ENCODE results near the gene RAET1G. TPM values are rescaled to one million over a fixed set of nuclear protein-coding genes. Genes with fewer than 3 reads are reported as not detected.
"Not testable (repeated sequence)": the region's sequence is repeated elsewhere in the genome, so short reads cannot be mapped to it uniquely, and the experiment has no call there.

Gene RAET1G
- total RNA-seq, 4 donors from 2014 or later = 1.4 TPM; not detected in 3

DNA sequence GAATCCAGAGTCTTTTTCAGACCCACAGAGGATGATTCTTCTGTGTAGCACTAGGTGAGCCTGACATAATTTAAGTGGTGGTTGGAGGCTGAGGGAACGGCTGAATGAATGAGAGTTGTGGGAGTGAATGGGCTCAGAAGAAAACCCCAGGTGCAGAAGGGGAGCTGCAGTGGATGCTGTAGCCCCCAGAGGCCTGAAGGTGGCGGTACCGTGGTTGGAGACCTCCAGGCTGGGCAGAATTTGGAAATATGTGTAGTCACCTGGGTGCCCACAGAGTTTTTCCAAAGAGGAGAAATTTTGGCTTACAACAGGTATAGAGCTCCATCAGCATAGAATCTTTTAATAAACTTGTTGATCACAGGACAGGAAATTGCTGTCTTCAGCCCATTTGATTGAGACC is 6.5 kb upstream of the RAET1G start:
- TF ChIP-seq, protein P1, sequence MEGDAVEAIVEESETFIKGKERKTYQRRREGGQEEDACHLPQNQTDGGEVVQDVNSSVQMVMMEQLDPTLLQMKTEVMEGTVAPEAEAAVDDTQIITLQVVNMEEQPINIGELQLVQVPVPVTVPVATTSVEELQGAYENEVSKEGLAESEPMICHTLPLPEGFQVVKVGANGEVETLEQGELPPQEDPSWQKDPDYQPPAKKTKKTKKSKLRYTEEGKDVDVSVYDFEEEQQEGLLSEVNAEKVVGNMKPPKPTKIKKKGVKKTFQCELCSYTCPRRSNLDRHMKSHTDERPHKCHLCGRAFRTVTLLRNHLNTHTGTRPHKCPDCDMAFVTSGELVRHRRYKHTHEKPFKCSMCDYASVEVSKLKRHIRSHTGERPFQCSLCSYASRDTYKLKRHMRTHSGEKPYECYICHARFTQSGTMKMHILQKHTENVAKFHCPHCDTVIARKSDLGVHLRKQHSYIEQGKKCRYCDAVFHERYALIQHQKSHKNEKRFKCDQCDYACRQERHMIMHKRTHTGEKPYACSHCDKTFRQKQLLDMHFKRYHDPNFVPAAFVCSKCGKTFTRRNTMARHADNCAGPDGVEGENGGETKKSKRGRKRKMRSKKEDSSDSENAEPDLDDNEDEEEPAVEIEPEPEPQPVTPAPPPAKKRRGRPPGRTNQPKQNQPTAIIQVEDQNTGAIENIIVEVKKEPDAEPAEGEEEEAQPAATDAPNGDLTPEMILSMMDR (IDR thresholded peaks at IDR 0.05) = no peak
- no peak for TF ChIP-seq POLR2A (IDR thresholded peaks at IDR 0.05)
- intact Hi-C loops (cut with DNase I; ENCODE audit: low total_unique reads) = loop anchor here (5.0 kb wide), 1 partner anchor 92 kb away; no protein-coding TSS in a partner anchor
- DNase-seq = no peak
- H3K9me3 ChIP-seq = no peaks in the 10 kb centered on the region
- no peak overlapping the region for H3K27ac ChIP-seq
- H3K27me3 ChIP-seq = peaks cover 0 to 14% of the 10 kb centered on the region in 2 donors
- H3K4me1 ChIP-seq = no peaks in the 10 kb centered on the region
- no peaks in the 10 kb centered on the region for H3K36me3 ChIP-seq
- H3K4me3 ChIP-seq = no peak overlapping the region

DNA sequence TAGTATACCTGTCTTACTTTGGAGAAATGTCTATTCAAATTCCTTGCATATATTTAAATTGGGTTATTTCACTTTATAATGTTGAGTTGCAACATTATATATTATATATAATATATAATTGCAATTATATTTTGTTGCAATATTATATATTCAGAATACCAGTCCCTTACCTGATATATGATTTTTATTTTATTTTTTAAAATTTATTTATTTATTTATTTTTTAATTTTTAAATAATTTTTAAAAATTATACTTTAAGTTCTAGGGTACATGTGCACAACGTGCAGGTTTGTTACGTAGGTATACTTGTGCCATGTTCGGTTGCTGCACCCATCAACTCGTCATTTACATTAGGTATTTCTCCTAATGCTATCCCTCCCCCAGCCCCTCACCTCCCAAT is 4.1 kb upstream of the RAET1G start:
- not testable (repeated sequence) for H3K9me3 ChIP-seq, H3K4me1 ChIP-seq, H3K27me3 ChIP-seq, H3K27ac ChIP-seq, DNase-seq, H3K4me3 ChIP-seq, H3K36me3 ChIP-seq
- intact Hi-C loops (cut with DNase I; ENCODE audit: low total_unique reads) = loop anchor here (5.0 kb wide), 1 partner anchor 90 kb away; no protein-coding TSS in a partner anchor

GRCh38 chr6:149925974-149926777 is 3.3 kb upstream of the RAET1G start:
- TF ChIP-seq, protein P1 (IDR thresholded peaks at IDR 0.05) = peak; percentile 93 to 98 (median 97)
- TF ChIP-seq POLR2A (IDR thresholded peaks at IDR 0.05) = peak in 1 of 2 donors; percentile 15
- Histone ChIP-seq H3K27ac (peak overlapping the region; percentile 16 to 56), H3K9me3 (no peaks in the 10 kb centered on the region), H3K4me1 (no peaks in the 10 kb centered on the region), H3K36me3 (no peaks in the 10 kb centered on the region), H3K27me3 (peaks cover 0 to 7% of the 10 kb centered on the region in 2 donors), H3K4me3 (peak overlapping the region; percentile 36 to 39)
- intact Hi-C loops (cut with DNase I; ENCODE audit: low total_unique reads) = loop anchor here (5.0 kb wide), 1 partner anchor 89 kb away; no protein-coding TSS in a partner anchor
- peak; percentile 88 to 89 for DNase-seq

GRCh38 chr6:149925253-149925973 is 2.5 kb upstream of the RAET1G start:
- peak in 1 of 2 donors; percentile 34 for DNase-seq
- peaks cover 0 to 3% of the 10 kb centered on the region in 2 donors for H3K27me3 ChIP-seq
- no peaks in the 10 kb centered on the region for H3K9me3 ChIP-seq
- H3K36me3 ChIP-seq = no peaks in the 10 kb centered on the region
- H3K4me3 ChIP-seq = peak overlapping the region; percentile 36 to 39
- H3K27ac ChIP-seq = peak overlapping the region; percentile 16 to 56
- no peaks in the 10 kb centered on the region for H3K4me1 ChIP-seq
- TF ChIP-seq, protein P1 (IDR thresholded peaks at IDR 0.05) = no peak
- TF ChIP-seq POLR2A (IDR thresholded peaks at IDR 0.05) = no peak
- intact Hi-C loops (cut with DNase I; ENCODE audit: low total_unique reads) = loop anchor here (5.0 kb wide), 1 partner anchor 88 kb away; no protein-coding TSS in a partner anchor

- TF ChIP-seq, protein P1 (IDR thresholded peaks at IDR 0.05) = no peak
- TF ChIP-seq POLR2A (IDR thresholded peaks at IDR 0.05) = no peak
- Histone ChIP-seq H3K36me3 (no peaks in the 10 kb centered on the region), H3K27me3 (no peaks in the 10 kb centered on the region), H3K27ac (no peak overlapping the region), H3K4me1 (no peaks in the 10 kb centered on the region), H3K9me3 (no peaks in the 10 kb centered on the region), H3K4me3 (no peak overlapping the region)
- DNase-seq = peak in 1 of 2 donors; percentile 13
- intact Hi-C loops (cut with DNase I; ENCODE audit: low total_unique reads) = loop anchor here (5.0 kb wide), 1 partner anchor 88 kb away; no protein-coding TSS in a partner anchor
These were observed 2.0 kb upstream of the RAET1G start for GRCh38 chr6:149924933-149925252.
